Measurements from ENCODE around the gene PRKAR2B. TPM values are rescaled to one million over a fixed set of nuclear protein-coding genes. Genes with fewer than 3 reads are reported as not detected.
"Not testable (repeated sequence)": the region's sequence is repeated elsewhere in the genome, so short reads cannot be mapped to it uniquely, and the experiment has no call there.

Gene PRKAR2B
- total RNA-seq, 1 experiment from 2014 or later, result 0.06 TPM

DNA sequence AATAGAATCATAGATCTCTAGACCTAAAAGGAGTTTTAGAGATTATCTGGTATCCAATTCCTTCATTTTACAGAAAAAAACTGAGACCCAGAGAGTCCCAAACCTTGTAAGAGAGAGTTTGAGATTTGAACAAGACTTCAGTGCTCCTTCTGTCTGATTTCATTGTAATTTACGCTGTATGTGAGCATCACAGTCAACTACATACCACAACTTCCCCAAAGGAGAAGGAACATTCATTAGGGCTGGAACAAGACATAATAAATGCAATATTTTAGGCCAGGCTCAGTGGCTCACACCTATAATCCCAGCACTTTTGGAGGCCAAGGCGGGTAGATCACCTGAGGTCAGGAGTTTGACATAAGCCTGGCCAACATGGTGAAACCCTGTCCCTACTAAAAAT, 17.3 kb upstream of the PRKAR2B start:
- DNase-seq (ENCODE audit: low read depth), result no peak

DNA sequence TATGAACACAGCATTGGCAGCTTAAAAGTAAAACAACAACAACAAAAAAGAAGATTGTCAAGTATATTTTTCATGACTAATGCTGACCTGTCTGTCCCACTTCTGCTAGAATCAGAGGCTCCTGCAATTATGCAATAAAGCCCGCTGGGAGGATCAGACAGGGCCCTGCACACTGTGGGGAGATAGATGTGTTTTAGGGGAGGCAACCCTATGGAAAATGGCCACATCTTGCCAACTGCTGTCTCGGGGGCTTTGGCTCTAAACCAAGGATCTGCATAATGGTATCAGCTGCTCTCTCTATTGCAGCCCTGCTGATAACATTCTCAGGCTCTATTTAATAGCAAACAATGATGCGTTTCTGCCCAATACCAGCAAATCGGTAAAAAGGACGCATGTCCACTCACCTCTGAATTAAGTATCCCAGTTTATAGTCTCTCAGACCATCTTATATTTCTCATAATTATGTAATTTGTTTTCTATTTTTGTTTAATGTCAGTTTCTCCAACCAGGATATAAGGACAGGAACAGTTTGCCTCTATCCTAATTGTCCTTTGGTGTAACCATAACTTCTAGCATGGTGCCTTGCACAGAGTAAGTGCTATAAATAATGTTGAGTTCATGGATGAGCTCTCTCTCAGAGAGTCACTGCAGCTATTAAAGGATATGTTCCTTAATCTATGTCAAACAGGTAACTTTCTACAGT, 15.3 kb upstream of the PRKAR2B start:
- DNase-seq (ENCODE audit: low read depth), result peak; percentile 13

- DNase-seq (ENCODE audit: low read depth), result no peak
These were observed 14.7 kb upstream of the PRKAR2B start for GRCh38 chr7:107029764-107030286.

- no peak for DNase-seq (ENCODE audit: low read depth)
These were observed 12.5 kb upstream of the PRKAR2B start for GRCh38 chr7:107032050-107032449.

DNA sequence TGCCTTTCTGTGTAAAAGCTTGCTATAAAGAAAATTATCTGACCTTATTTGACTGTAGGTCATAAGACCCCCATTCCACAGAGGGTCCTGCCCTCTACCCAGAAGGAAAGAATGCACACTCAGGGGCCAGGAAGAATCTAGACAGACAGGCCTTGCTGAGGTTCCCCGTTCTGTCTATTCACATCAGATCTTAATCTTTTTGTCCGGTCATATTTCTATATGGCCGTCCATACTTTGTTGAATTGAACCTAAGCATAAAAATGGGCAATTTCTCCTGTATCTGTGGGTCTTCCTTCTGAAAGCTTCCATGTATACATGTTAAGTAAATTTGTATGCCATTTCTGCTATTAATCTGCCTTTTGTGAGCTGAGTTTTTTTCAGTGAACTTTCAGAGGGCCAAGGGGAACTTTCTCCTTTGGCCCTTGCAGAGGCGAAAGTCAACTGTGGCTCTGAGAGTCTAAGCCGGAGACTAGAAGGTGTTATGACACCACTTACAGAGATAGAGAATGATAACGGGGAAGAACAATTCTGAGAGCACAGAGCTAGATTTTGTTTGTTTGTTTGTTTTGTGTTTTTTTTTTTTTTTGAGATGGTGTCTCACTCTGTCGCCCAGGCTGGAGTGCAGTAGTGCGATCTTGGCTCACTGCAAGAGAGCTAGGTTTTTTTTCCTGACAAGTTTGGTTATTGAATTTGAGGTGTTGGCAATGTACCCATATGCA, 11.6 kb upstream of the PRKAR2B start:
- no peak for DNase-seq (ENCODE audit: low read depth)

DNA sequence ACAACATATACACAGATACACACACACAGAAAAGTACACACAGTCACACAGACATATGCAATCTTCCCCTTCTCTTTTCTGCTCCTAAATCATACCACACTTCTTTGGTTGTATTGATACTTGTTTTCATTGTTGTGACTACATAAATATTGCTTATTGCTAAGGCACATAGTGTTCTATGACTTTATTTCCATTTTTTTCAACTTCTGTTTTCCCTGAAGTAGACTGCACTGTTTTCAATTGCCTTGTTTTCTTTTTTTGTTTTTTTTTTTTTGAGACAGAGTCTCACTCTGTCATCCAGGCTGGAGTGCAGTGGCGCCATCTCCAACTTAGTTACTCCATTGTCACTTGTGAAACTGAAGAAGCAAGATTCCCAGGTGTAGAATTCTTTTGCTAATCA, 10.0 kb upstream of the PRKAR2B start:
- no peak for DNase-seq (ENCODE audit: low read depth)

DNA sequence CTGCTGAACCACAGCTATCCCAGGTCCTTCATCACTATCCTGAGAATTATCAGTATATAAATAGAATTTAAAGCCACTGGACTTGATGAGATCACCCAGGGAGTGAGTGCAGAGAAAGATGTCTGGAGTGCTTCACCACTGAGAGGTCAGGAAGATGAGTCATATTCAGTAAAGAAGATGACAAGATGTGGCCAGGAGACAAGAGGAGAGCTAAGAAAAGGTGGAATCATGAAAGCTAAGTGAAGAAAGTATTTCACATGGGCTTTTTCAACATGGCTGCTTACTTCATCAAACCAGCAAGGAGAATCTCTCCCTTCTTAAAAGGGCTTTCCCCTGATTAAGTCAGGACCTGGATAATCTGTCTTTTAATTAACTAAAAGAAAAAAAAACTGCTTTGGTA, 9.1 kb upstream of the PRKAR2B start:
- peak; percentile 55 for DNase-seq (ENCODE audit: low read depth)

- DNase-seq (ENCODE audit: low read depth), result no peak
These were observed 8.0 kb upstream of the PRKAR2B start for GRCh38 chr7:107036535-107036934.

DNA sequence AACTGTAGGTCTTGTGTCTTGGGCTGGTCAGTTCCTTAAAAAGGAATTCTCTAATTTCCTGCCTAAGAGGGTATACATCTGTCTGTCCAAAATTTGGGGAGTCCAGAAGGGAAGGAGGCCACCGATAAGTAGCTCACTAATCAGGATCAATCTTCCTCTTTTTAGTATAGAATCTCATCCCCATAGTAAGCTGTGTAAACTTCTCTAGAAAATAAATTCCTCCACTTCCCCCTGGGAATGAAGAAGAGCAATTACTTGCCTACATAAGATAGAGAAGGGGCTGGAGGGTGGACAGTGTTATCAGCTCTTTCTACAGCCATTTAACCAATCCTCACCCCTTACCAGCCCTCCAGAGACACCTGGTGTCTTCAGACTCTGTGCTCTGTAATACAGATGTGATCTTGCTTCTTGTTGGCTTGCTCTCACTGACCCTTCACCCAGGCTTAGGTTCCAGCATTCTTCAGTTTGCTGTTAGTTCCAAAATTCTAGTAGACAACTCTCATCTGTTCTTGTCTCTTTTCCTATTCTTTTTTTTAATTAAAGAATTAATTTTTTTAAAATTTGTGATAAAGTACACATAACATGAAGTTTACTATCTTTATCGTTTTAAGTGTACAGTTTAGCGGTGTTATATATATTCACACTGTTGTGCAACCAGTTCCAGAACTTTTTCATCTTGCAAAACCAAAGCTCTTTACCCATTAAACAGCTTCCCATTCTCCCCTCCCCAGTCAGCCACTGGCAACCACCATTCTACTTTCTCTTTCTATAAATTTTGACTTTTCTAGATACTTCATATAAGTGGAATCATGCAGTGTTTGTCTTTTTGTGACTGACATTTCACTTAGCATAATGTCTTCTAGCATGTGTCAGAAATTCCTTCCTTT, 6.5 kb upstream of the PRKAR2B start:
- DNase-seq (ENCODE audit: low read depth), result no peak

DNA sequence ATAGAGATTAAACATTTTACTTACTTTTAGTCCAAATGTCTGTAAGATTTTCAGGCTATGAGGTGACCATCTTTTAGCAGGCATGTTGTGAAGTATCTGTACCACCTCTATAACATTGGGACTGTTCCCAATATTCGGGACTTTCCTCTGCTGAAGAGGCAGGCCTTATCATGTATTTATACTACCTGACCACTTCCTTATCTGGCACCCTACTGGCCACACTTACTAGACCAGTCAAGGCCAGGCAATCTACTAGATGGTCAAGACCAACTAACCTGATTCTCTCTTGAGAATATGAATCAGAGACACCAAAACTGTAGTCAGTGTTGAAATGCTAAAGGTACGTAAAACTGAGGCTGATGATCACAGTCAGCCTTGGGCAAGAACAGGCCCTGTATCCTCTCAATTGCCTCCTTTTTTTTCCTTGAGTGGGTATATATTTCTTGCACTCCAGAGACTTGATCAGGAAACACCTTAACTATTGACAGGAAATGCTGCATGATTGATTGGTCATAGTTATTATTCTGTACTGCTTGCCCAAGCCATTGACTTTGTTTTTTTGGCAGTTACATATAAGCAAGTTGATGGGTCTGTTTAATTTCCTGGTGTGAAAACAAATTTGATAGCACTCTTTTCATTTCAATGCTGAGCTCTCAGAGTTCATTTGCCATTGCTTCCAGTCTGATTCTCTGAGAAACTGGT, 5.2 kb upstream of the PRKAR2B start:
- no peak for DNase-seq (ENCODE audit: low read depth)

DNA sequence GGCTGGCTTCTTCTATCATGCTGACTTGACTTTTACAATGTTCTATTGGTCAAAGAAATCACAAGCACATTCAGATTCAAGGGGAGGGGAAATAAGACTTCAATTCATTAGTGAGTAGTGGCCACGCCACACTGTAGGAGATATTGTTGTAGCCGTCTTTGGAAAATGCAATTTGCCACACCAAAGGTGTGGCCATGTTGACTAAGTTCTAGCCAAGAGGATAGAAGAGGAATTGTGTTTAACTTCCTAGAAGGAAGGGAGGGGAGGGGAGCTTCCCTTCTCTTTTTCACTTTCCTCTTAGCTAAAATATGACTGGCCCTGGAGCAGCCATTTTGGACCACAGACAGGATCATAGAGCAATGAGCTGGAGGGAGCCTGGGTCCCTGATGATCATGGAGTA, 3.4 kb upstream of the PRKAR2B start:
- no peak for DNase-seq (ENCODE audit: low read depth)

GRCh38 chr7:107041764-107042163, 2.7 kb upstream of the PRKAR2B start:
- DNase-seq (ENCODE audit: low read depth), result not testable (repeated sequence)

DNA sequence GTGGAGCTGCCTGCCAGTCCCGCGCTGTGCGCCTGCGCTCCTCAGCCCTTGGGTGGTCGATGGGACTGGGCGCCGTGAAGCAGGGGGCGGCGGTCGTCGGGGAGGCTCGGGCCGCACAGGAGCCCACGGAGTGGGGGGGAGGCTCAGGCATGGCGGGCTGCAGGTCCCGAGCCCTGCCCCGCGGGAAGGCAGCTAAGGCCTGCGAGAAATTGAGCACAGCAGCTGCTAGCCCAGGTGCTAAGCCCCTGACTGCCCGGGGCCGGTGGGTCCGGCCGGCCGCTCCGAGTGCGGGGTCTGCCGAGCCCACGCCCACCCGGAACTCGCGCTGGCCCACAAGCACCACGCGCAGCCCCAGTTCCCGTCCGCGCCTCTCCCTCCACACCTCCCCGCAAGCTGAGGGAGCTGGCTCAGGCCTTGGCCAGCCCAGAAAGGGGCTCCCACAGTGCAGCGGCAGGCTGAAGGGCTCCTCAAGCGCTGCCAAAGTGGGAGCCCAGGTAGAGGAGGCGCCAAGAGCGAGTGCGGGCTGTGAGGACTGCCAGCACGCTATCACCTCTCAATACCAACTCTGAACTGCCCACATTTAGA, 2.1 kb upstream of the PRKAR2B start:
- not testable (repeated sequence) for DNase-seq (ENCODE audit: low read depth)

DNA sequence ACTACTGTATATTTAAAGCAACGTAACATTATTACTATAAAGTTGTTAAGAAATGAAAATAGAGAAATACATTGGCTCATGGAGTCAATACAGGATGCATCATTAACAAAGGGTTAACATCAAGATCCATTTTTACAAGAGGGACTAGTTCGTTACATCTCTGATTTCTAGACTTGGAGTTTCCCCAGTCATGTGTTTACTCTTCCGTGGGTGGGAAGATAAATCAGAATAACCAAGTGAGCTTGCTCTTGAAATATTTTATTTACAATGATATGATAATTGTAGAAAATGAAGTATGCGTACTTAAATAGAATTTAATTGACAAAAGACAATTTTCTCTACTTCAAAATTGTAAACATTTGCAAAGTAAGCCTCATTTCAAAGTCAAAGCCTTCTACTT, 1.0 kb upstream of the PRKAR2B start:
- DNase-seq (ENCODE audit: low read depth), result no peak

- no peak for DNase-seq (ENCODE audit: low read depth)
These were observed 571 bp upstream of the PRKAR2B start for GRCh38 chr7:107043921-107044346.

DNA sequence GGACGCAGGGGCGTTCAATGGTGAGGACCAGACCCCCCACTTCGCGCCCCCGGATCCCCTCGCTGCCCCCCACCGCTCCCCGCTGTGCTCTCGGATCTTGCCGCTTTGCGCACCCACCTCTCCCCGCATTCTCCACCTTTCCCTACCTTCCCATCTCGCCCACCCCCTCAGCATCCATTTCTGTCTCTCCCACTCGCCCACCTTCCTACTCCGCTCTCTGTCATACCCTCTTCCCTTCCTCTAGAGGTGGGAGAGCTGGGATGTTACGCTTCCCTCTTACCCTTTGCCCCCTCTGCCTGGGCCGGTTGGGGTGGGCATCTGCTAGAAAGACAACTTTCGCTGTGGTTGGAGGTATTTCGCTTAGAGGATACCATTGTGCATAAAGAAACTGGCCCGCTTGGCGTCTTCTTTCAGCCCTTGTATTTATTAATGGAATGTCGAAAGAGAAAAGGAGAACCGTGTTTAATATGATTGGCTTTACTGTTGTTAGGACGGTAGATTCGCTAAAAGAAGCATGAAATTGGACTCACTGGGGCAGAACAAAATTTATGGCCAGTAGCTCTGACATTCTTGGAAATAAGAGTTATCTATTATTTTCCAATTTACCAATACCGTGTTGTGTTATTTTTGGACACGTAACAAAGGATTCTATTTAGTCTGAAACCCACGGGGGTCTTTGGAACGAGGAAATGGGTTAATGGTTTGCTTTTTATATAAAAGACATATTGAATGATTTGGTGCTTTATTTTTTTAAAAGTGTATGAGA, 873 bp downstream of the PRKAR2B start:
- DNase-seq (ENCODE audit: low read depth), result no peak

DNA sequence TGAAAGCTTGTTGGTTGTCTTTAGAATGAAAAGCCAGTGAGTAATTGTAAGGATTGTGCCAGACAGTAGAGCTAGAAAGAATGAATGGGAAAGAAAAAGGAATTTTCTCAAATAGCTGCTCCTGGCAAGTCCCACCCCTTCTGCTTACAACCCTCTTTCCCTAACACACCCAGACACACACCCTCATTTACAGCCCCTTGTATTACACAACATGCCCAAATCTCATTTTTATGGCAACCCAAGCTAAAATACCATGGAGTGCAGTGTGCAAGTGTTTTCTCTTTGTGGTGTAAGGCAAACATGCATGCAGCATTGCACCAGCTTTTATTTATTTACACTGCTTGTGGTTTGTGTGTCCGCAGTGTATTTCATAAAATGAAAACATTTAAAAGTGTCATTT, 1.5 kb downstream of the PRKAR2B start:
- peak; percentile 10 for DNase-seq (ENCODE audit: low read depth)

DNA sequence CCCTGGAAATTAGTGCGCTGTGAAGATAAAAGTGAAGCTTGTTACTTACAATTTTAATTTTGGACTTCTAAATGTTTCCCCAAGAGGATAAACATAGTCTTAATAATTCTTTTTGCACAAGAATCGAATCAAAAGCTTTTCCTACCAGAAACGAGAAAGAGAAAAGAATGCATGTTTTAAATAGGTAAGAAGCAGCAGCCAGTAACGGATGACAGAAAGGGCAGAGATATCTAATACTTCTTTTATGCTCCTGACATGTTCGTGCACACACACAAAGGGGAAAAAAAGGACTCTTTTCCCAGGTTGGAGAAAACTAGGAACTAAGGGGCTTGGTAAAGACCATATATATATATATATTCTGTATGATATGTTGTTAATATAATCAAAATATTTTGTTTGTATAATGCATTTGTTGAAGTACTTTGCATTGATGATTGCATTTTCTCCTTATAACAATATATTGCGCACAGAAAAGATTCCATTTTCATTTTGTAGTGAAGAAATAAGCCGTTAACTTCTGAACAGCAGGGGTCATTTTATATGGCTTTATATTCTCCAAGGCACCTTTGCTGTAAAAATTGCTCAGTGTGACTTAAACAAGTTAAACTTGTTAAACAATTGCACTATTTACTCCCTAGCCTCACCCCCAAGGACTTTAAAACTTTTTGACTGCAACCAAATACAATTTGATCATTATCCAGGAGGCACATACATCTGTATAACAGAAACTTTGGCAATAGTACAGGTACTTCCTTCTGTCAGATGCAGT, 2.2 kb downstream of the PRKAR2B start:
- no peak for DNase-seq (ENCODE audit: low read depth)
